Peyer's patch (tissue), 4 donors: Measurements from ENCODE around the gene DEK. TPM values are rescaled to one million over a fixed set of nuclear protein-coding genes. Genes with fewer than 3 reads are reported as not detected.

Experiments used
- DNase-seq, 3 donors: peaks; one replicate each; pipeline ENCODE4 v3.0.0-alpha.2; 2017 to 2019
- H3K27ac ChIP-seq, 4 donors: fragments of 200-600 bp; sonication (generic); one replicate each; pipeline ENCODE4 v1.5.1; 2016 to 2019
- H3K27me3 ChIP-seq, 2 donors: fragments of 200-600 bp; sonication (generic); one replicate each; pipeline ENCODE4 v1.5.1; 2019
- H3K36me3 ChIP-seq, 3 donors: fragments of 200-600 bp; sonication (generic); one replicate each; pipeline ENCODE4 v1.5.1; 2016 to 2019
- H3K4me1 ChIP-seq, 4 donors: fragments of 200-600 bp; sonication (generic); one replicate each; pipeline ENCODE4 v1.5.1; 2016 to 2019
- H3K4me3 ChIP-seq, 4 donors: fragments of 200-600 bp; sonication (generic); 1 replicate in 3 of 4; 2 replicates in 1 of 4; pipeline ENCODE4 v1.5.1; 2016 to 2019; ENCODE audit warnings: mild to moderate bottlenecking in 1 of 4
- H3K9me3 ChIP-seq, 4 donors: fragments of 200-600 bp; sonication (generic); one replicate each; pipeline ENCODE4 v1.5.1; 2016 to 2019; ENCODE audit warnings: mild to moderate bottlenecking in 1 of 4
- POLR2A ChIP-seq, 2 donors: fragments of 450-650 bp; IDR thresholded peaks; one replicate each; pipeline ENCODE4 v1.5.1; 2017; ENCODE audit warnings: antibody characterized with exemption in 2 of 2, mild to moderate bottlenecking in 2 of 2, moderate library complexity in 2 of 2
- total RNA-seq, 4 donors: library from RNA; depleted of rRNA; stranded (reverse); fragments of >200 nt; gene quantifications; one replicate each; pipeline ENCODE4 v1.1.0, GENCODE V29; 2016
- TF ChIP-seq, protein P1 (sequence below), 6 experiments: fragments of 450-650 bp in 4 of 6; fragments of 200-600 bp in 2 of 6; sonication (generic) in 1 of 6; IDR thresholded peaks; one replicate each; pipeline ENCODE4 v1.5.1; 2017 to 2019; ENCODE audit warnings: antibody characterized with exemption in 6 of 6, mild to moderate bottlenecking in 3 of 6, moderate library complexity in 1 of 6

Gene DEK
- total RNA-seq, 4 donors from 2014 or later, result 93.1 to 140 (median 127) TPM

DNA sequence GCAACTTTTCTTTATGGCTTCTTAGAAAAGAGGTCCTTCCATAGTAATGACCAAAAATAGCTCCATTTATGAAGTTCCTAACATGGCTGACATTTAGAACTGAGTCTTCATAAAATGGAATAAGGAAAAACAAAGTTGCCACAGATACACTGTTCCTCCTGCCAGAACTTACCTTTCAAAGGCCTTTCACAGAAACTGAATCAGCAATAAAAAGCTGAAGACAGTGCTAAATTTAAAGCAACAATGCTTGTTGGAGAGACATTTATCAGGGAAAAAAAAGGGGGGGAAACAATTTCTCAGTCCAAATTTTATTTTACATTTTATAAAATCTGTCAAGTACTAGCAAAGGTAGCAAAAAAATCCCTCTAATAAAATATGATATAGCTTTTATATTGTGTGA lies 17.3 kb downstream of the DEK start:
- Histone ChIP-seq H3K27ac (peak overlapping the region in 1 of 4 donors; percentile 28), H3K4me1 (peaks cover 0 to 8% (median 0%) of the 10 kb centered on the region in 4 donors), H3K36me3 (peaks cover 0 to 43% (median 0%) of the 10 kb centered on the region in 3 donors), H3K27me3 (no peaks in the 10 kb centered on the region), H3K4me3 (no peak overlapping the region), H3K9me3 (no peaks in the 10 kb centered on the region)
- no peak for DNase-seq
- TF ChIP-seq POLR2A (IDR thresholded peaks at IDR 0.05), result no peak
- TF ChIP-seq, protein P1, sequence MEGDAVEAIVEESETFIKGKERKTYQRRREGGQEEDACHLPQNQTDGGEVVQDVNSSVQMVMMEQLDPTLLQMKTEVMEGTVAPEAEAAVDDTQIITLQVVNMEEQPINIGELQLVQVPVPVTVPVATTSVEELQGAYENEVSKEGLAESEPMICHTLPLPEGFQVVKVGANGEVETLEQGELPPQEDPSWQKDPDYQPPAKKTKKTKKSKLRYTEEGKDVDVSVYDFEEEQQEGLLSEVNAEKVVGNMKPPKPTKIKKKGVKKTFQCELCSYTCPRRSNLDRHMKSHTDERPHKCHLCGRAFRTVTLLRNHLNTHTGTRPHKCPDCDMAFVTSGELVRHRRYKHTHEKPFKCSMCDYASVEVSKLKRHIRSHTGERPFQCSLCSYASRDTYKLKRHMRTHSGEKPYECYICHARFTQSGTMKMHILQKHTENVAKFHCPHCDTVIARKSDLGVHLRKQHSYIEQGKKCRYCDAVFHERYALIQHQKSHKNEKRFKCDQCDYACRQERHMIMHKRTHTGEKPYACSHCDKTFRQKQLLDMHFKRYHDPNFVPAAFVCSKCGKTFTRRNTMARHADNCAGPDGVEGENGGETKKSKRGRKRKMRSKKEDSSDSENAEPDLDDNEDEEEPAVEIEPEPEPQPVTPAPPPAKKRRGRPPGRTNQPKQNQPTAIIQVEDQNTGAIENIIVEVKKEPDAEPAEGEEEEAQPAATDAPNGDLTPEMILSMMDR (IDR thresholded peaks at IDR 0.05), result no peak

DNA sequence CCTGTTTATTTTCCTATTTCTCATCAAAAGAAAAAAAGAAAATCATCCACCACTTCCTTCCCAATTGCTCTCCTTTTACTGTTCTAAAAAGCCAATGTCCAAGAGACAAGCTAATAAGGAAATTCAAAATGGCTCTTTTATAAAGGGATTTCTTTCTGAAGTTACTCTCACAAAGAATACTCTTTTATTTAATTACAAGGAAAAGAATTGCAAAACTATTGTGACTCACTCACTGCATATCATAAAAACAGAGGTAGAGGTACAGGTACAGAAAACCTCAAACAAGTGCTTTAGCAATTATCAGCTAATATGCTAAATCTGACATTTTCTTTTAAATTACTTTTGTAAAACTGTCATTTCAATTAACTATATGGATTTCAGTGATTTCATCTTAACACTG lies 18.1 kb downstream of the DEK start:
- no peaks in the 10 kb centered on the region for H3K27me3 ChIP-seq
- H3K4me3 ChIP-seq, result no peak overlapping the region
- TF ChIP-seq POLR2A (IDR thresholded peaks at IDR 0.05), result no peak
- H3K4me1 ChIP-seq, result peaks cover 0 to 10% (median 0%) of the 10 kb centered on the region in 4 donors
- peaks cover 0 to 39% (median 0%) of the 10 kb centered on the region in 3 donors for H3K36me3 ChIP-seq
- H3K9me3 ChIP-seq, result no peaks in the 10 kb centered on the region
- no peak for DNase-seq
- H3K27ac ChIP-seq, result no peak overlapping the region

DNA sequence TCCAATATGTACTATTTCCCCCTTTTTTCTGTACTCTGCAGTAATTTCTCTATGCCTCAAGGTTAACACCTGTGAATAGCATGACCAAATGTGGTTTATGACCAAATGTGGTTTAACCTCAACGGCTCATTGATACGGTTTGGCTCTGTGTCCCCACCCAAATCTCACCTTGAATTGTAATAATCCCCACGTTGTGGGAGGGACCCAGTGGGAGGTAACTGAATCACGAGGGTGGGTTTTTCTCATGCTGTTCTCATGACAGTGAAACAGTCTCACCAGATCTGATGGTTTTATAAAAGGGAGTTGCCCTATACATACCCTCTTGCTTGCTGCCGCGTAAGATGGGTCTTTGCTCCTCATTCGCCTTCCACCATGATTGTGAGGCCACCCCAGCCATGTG lies 18.7 kb downstream of the DEK start:
- DNase-seq, result no peak
- peak overlapping the region in 1 of 4 donors; percentile 40 for H3K27ac ChIP-seq
- H3K27me3 ChIP-seq, result no peaks in the 10 kb centered on the region
- peaks cover 0 to 10% (median 0%) of the 10 kb centered on the region in 4 donors for H3K4me1 ChIP-seq
- no peak for TF ChIP-seq POLR2A (IDR thresholded peaks at IDR 0.05)
- TF ChIP-seq, protein P1 (IDR thresholded peaks at IDR 0.05), result no peak
- no peaks in the 10 kb centered on the region for H3K9me3 ChIP-seq
- H3K36me3 ChIP-seq, result peaks cover 0 to 38% (median 0%) of the 10 kb centered on the region in 3 donors
- H3K4me3 ChIP-seq, result no peak overlapping the region

DNA sequence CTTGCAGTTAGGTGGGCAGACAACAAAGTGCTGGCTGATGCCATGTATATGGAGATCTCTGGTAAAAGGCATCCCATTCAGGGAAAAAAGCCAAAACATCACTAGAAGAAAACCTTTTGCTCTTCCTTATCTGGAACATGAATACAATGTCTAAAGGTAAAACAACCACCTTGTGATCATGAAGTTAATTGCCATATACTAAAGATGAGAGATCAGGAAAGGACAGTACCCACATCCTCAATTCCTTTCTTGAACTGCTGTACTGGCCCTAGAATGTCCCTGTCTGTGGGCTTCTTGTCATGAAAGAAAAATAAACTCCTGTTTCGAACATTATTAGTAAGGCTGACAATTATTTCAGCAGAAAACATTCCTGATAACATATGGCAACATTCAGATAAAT lies 19.3 kb downstream of the DEK start:
- no peak overlapping the region for H3K27ac ChIP-seq
- DNase-seq, result no peak
- peaks cover 0 to 10% (median 0%) of the 10 kb centered on the region in 4 donors for H3K4me1 ChIP-seq
- no peaks in the 10 kb centered on the region for H3K27me3 ChIP-seq
- TF ChIP-seq POLR2A (IDR thresholded peaks at IDR 0.05), result no peak
- TF ChIP-seq, protein P1 (IDR thresholded peaks at IDR 0.05), result no peak
- H3K4me3 ChIP-seq, result no peak overlapping the region
- H3K9me3 ChIP-seq, result no peaks in the 10 kb centered on the region
- H3K36me3 ChIP-seq, result peaks cover 0 to 38% (median 0%) of the 10 kb centered on the region in 3 donors

DNA sequence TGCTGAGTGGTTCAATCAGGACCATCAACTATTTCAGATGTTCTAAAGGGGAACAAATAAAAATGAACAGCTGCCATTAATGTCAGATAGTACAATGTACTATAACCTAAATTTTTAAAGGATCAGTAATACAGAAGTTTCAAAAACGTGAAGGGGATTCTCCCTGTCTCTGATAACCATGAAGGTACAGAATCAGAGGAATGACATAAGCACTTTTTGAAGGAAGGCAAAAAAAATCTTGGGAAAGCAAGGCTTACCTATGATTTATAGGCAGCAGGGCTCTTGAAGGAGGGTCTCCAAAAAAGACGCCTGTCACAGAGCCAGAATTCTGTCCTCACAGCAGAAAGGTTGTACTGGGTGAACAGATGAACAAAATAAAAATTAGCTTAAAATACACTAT lies 20.1 kb downstream of the DEK start:
- peaks cover 0 to 32% (median 0%) of the 10 kb centered on the region in 3 donors for H3K36me3 ChIP-seq
- TF ChIP-seq POLR2A (IDR thresholded peaks at IDR 0.05), result no peak
- TF ChIP-seq, protein P1 (IDR thresholded peaks at IDR 0.05), result no peak
- H3K27me3 ChIP-seq, result no peaks in the 10 kb centered on the region
- DNase-seq, result no peak
- peaks cover 0 to 10% (median 0%) of the 10 kb centered on the region in 4 donors for H3K4me1 ChIP-seq
- no peaks in the 10 kb centered on the region for H3K9me3 ChIP-seq
- no peak overlapping the region for H3K27ac ChIP-seq
- H3K4me3 ChIP-seq, result no peak overlapping the region

DNA sequence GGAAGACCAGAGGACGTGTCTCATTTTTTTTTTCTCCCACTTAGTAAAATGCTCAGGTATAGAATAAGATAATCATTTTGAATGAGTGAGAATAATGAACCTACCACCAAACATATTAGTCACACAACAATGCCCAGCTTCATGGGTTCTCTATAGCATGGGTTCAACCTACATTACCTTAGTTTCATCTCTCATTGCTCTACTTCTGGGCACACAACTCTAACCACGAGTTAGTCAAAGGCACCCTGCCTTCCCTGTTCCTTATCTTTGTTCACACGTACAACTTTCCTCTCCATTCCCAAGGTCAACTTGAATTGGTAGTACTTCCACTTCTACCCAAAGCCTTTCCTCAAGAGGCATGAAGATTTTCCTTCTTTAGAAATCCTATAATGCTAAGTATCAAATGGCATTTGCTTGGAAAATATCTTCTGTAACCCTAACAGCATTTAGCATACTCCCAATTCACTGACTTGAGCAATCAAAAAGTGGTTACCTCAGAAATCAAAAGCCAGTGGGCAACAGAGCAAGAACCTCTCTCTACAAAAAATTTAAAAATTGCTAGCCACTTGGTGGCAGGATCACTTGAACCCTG lies 20.9 kb downstream of the DEK start:
- H3K9me3 ChIP-seq, result no peaks in the 10 kb centered on the region
- DNase-seq, result no peak
- H3K4me1 ChIP-seq, result peaks cover 0 to 10% (median 0%) of the 10 kb centered on the region in 4 donors
- H3K27ac ChIP-seq, result no peak overlapping the region
- TF ChIP-seq POLR2A (IDR thresholded peaks at IDR 0.05), result no peak
- TF ChIP-seq, protein P1 (IDR thresholded peaks at IDR 0.05), result no peak
- H3K36me3 ChIP-seq, result peaks cover 0 to 25% (median 0%) of the 10 kb centered on the region in 3 donors
- no peak overlapping the region for H3K4me3 ChIP-seq
- H3K27me3 ChIP-seq, result no peaks in the 10 kb centered on the region
